ENCODE data around the gene RNF103. TPM values are rescaled to one million over a fixed set of nuclear protein-coding genes. Genes with fewer than 3 reads are reported as not detected.

RNF103 gene
- total and polyA plus RNA-seq, 2 of the 8 experiments (the other 6 are each of a cell fraction or from before 2014, with no cell fraction given) = 3.3 to 7.4 TPM

GRCh38 chr2:86661333-86661732 is 37.7 kb upstream of the RNF103 start:
- Histone ChIP-seq H3K4me2 (ENCODE audit: insufficient read depth in 1 of 2, low read depth in 2 of 2, low read length in 2 of 2) (no peak overlapping the region), H2BK120ac (replicated peaks; ENCODE audit: low read depth, low read length) (no peak overlapping the region), H3K56ac (replicated peaks; ENCODE audit: insufficient read length, low read depth, low read length) (no peak overlapping the region), H3K36me3 (ENCODE audit: control insufficient read depth in 2 of 4, insufficient read depth in 4 of 4, low read length in 3 of 4) (0 out of 8 replicates have a peak, but pooled peaks cover 0 to 2% (median 0%) of the 10 kb centered on the region in 4 experiments), H2BK15ac (ENCODE audit: low read length) (no peak overlapping the region), H3K27me3 (replicated peaks in 1 of 4; ENCODE audit: control insufficient read depth in 3 of 4, extremely low read depth in 1 of 4, insufficient read depth in 3 of 4, low read length in 3 of 4) (no peaks in the 10 kb centered on the region), H4K8ac (ENCODE audit: extremely low read depth, insufficient read depth, low read length) (no peak overlapping the region), H3K23me2 (ENCODE audit: low read depth, low read length) (no peaks in the 10 kb centered on the region), H3K4me1 (replicated peaks in 1 of 4; ENCODE audit: control insufficient read depth in 3 of 4, insufficient read depth in 4 of 4, low read length in 3 of 4) (no peaks in the 10 kb centered on the region), H2BK20ac (ENCODE audit: low read length) (no peak overlapping the region), H4K91ac (replicated peaks; ENCODE audit: insufficient read length, low read length) (no peak overlapping the region), H4K5ac (ENCODE audit: insufficient read length, low read depth, low read length) (no peak overlapping the region), H3K18ac (ENCODE audit: extremely low read depth, low read length) (no peak overlapping the region), H4K20me1 (replicated peaks in 1 of 2; ENCODE audit: control insufficient read depth in 1 of 2, insufficient read depth in 2 of 2, low read length in 2 of 2) (no peaks in the 10 kb centered on the region), H3K9me3 (ENCODE audit: insufficient read depth in 2 of 2, low read depth in 1 of 2, low read length in 1 of 2) (peaks cover 21 to 23% of the 10 kb centered on the region in 2 experiments), H3K23ac (ENCODE audit: insufficient read length) (no peak overlapping the region), H3K27ac (ENCODE audit: low read depth, low read length) (no peak overlapping the region), H2AK5ac (ENCODE audit: low read depth, low read length) (no peak overlapping the region), H2BK5ac (ENCODE audit: low read depth, low read length) (no peak overlapping the region), H3K4ac (replicated peaks; ENCODE audit: insufficient read length, low read depth, low read length) (no peak overlapping the region), H3K9ac (replicated peaks in 1 of 4; ENCODE audit: extremely low read depth in 1 of 4, low read depth in 3 of 4, low read length in 3 of 4) (no peak overlapping the region), H3K4me3 (ENCODE audit: extremely low read depth in 1 of 4, insufficient read depth in 2 of 4, low read depth in 3 of 4, low read length in 4 of 4) (no peak overlapping the region), H2AFZ (ENCODE audit: low read length) (no peak overlapping the region), H3K14ac (ENCODE audit: insufficient read length) (no peak overlapping the region), H2BK12ac (ENCODE audit: low read depth, low read length) (no peak overlapping the region), H3K79me2 (ENCODE audit: control insufficient read depth in 1 of 2, insufficient read depth in 2 of 2, low read length in 2 of 2) (no peaks in the 10 kb centered on the region), H3K79me1 (ENCODE audit: low read depth, low read length) (no peaks in the 10 kb centered on the region)
- DNase-seq (ENCODE audit: low read depth in 1 of 2, low spot score in 2 of 2) (no peak), FAIRE-seq (no peak)
- ChIA-PET CTCF (ENCODE audit: partially characterized antibody) (interaction anchor here (0.6 kb wide), 2 partner anchors 35 to 129 kb away, joined by 3 read pairs; no protein-coding TSS in a partner anchor), POLR2A (ENCODE audit: partially characterized antibody) (no interaction called here)
- WGBS, 2 experiments (ENCODE audit: extremely low coverage in 1 of 2, insufficient coverage in 1 of 2, insufficient read length in 1 of 2, insufficient replicate concordance in 2 of 2, low coverage in 1 of 2, low lambda C conversion rate in 2 of 2, missing lambda C conversion rate in 1 of 2) = 92% methylated on average over 3 of the region's 3 CpGs; no CpG with 5 or more reads in 1 of the 2 experiments
- no peak for TF ChIP-seq CHD2 (IDR thresholded peaks at IDR 0.05; ENCODE audit: low read length)
- no peak for TF ChIP-seq POLR2A (IDR thresholded peaks at IDR 0.05; ENCODE audit: control extremely low read depth in 1 of 2, low read depth in 2 of 2, low read length in 2 of 2)
- TF ChIP-seq EZH2 (IDR thresholded peaks at IDR 0.05; ENCODE audit: low read depth, low read length, severe bottlenecking) = no peak
- no peak for TF ChIP-seq JUND (IDR thresholded peaks at IDR 0.05; ENCODE audit: low read length)
- TF ChIP-seq HDAC6 (IDR thresholded peaks at IDR 0.05; ENCODE audit: low read depth, low read length) = no peak
- TF ChIP-seq ATF3 (IDR thresholded peaks at IDR 0.05; ENCODE audit: insufficient read depth, low read depth, low read length) = no peak
- TF ChIP-seq CBX8 (IDR thresholded peaks at IDR 0.05; ENCODE audit: borderline replicate concordance, low read depth, low read length) = no peak
- no peak for TF ChIP-seq BACH1 (IDR thresholded peaks at IDR 0.05; ENCODE audit: low read length)
- TF ChIP-seq NANOG (IDR thresholded peaks at IDR 0.05; ENCODE audit: insufficient read depth, low read depth, low read length, poor library complexity, severe bottlenecking) = no peak
- no peak for TF ChIP-seq E2F6 (IDR thresholded peaks at IDR 0.05)
- no peak for TF ChIP-seq EP300 (IDR thresholded peaks at IDR 0.05; ENCODE audit: borderline replicate concordance in 1 of 2, low read depth in 2 of 2, low read length in 2 of 2)
- no peak for TF ChIP-seq SIX5 (IDR thresholded peaks at IDR 0.05; ENCODE audit: low read depth, low read length)
- no peak for TF ChIP-seq RNF2 (IDR thresholded peaks at IDR 0.05; ENCODE audit: borderline replicate concordance, low read depth, low read length, missing control alignments, poor library complexity, severe bottlenecking)

Measured in H1 (cell line).